NCI-H1105 (cell line): ENCODE results near the gene SYT14.
"Not testable (repeated sequence)": the region's sequence is repeated elsewhere in the genome, so short reads cannot be mapped to it uniquely, and the experiment has no call there.

ENCODE experiments used
- DNase-seq: peaks from one replicate; lab custom pipeline; 2025; lab: John Stamatoyannopoulos, UW

SYT14 gene

GRCh38 chr1:209937996-209938959 is at the start of gene SYT14:
SYT14 (plus strand) TSS chr1:209938217; CDS start chr1:209938265, 48 bp downstream.
- DNase-seq, result peak; percentile 83

- not testable (repeated sequence) for DNase-seq
Observed at GRCh38 chr1:209888291-209889076, 49.5 kb upstream of the SYT14 start.

GRCh38 chr1:209889077-209889418 is 49.0 kb upstream of the SYT14 start:
- DNase-seq, result no peak

DNA sequence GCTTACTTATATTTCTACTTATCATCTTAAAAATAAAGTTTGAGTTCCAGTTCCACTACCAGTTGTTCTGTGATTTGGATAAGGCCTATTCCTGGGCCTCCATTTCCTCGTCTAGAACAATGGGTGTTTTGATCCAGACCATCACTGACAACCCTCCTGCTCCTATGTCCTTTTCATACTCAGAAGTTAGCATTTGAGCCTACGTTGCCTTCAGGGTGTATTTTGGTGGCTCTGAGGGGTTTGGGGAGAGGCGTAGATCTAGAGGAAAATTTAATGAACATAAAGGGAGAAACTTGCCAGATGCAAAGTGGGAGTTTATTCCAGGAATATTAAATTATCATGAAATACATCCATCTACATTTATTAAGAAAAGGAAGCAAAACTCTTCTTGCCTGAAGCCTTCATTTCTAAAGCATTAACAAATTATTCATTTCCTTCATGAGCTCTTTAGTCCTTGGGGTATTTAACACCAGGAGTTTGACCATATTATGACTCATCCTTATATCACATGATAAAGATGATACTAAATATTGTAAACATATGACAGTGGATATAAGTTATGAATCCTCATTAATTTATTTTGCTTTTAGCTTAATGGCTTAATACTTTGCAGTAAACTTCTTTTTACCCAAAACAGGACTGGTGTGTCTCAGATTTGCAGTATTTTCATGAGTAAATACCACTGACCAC is 47.2 kb upstream of the SYT14 start:
- no peak for DNase-seq

DNA sequence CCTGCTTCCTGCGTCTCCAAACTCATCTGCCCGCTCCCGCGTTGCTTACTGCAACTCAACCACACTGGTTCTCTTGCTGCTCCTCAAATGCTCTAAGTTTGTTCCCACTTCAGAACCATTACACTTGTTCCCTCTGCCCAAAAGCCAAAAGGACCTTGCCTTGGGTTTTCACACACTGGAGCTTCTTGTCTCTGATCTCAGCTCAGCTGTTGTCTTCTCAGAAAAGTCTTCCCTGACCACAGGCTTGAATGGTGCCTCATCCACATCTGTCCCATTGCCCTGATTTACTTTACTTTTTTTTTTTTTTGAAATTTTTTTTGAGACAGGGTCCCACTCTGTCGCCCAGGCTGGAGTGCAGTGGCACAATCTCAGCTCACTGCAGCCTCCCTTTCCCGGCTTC is 44.3 kb upstream of the SYT14 start:
- no peak for DNase-seq

DNA sequence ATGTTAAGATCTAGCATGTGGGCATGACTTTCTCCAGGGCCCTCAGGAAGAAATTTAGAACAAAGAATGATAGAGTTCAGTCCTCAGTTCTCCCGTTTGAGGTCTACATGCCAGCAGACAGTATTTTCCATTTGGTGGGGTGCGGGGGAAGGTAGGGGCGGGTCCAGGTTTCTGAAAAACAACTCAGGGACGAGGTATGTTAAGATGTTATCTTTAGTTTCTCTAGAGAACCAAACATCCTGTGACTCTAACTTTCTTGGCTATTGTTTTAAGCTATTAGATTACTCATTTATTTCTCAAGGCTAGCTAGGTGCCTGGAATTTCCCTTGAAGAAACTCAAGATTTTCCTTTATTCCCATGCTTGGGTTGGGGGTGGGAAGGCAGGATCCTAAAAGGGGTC is 42.3 kb upstream of the SYT14 start:
- no peak for DNase-seq

GRCh38 chr1:209896346-209896745 is 41.7 kb upstream of the SYT14 start:
- no peak for DNase-seq

DNA sequence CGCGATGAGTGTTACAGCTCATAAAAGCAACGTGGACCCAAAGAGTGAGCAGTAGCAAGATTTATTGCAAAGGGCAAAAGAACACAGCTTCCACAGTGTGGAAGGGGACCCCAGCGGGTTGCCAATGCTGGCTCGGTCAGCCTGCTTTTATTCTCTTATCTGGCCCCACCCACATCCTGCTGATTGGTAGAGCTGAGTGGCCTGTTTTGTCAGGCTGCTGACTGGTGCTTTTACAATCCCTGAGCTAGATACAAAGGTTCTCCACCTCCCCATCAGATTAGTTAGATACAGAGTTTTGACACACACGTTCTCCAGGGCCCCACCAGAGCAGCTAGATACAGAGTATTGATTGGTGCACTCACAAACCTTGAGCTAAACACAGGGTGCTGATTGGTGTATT is 39.7 kb upstream of the SYT14 start:
- DNase-seq, result not testable (repeated sequence)

DNA sequence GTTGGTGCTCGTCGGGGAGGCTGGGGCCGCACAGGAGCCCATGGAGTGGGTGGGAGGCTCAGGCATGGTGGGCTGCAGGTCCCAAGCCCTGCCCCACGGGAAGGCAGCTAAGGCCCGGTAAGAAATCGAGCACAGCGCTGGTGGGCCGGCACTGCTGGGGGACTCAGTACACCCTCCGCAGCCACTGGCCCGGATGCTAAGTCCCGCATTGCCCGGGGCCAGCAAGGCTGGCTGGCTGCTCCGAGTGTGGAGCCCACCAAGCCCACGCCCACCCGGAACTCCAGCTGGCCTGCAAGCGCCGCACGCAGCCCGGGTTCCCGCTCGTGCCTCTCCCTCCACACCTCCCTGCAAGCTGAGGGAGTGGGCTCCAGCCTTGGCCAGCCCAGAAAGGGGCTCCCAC is 39.2 kb upstream of the SYT14 start:
- not testable (repeated sequence) for DNase-seq

DNA sequence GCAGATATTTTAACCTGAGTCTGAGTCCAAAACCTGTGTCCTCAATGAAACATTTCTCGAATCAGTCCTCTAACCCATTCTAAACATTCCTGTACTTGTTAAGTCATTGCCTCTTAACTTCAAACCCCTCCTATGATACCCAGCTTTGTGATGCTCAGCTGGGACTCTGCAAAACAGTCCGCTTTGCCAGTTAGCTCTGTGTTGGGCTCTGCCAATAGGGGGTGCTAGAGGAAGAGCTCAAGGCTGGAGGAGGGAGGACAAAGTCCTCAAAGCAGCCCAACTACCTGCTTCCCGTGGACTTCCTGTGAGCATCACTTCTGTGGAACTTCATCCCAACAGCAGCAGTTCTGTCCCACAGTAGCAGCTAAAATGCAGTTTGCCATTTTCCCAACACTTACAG is 38.1 kb upstream of the SYT14 start:
- DNase-seq, result no peak

DNA sequence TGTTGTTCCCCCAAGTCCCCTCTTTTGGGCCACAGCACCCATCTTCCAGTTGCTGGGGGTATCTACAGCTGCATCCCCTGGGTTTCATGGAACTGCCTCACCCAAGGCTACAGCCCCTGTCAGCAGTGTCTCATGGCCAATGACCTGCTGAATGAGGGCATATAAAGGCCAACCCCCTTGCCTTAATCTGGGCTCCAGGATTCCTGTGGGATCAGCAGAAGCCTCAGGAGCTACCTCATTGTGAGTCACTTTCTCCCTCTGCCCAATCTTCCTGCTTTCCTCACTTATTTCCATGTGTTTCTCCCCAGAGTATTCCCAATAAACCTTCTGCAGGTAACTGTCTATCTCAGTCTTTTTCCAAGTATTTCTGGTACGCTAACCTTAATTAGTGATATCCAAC is 37.3 kb upstream of the SYT14 start:
- no peak for DNase-seq

DNA sequence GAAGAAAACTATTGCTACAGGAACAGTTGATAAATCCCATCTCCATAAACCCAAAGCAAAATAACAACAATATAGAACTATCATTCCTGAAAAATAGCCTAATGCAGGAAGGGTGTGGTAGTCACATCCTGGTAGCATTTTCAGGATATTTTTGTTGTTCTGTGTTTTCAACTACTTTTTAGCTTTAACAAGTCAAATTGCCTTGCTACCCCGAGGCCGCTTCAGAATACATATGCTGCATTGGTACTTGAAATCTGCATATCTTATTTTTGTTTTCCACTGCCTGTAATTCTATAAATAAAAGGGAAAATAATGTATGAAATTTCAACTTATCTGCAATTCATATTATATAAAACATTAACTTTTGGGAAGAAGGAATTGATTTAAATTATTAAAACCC is 36.8 kb upstream of the SYT14 start:
- no peak for DNase-seq

DNA sequence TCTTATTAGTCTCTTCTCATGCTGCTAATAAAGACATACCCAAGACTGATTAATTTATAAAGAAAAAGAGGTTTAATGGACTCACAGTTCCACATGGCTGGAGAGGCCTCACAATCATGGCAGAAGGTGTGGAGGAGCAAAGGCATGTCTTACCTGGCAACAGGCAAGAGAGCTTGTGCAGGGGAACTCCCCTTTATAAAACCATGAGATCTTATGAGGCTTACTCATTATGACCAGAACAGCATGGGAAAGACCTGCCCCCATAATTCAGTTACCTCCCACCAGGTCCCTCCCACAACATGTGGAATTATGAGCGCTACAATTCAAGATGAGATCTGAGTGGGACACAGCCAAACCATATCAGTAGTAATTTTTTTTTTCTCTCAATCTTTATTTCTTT is 33.2 kb upstream of the SYT14 start:
- DNase-seq, result not testable (repeated sequence)

DNA sequence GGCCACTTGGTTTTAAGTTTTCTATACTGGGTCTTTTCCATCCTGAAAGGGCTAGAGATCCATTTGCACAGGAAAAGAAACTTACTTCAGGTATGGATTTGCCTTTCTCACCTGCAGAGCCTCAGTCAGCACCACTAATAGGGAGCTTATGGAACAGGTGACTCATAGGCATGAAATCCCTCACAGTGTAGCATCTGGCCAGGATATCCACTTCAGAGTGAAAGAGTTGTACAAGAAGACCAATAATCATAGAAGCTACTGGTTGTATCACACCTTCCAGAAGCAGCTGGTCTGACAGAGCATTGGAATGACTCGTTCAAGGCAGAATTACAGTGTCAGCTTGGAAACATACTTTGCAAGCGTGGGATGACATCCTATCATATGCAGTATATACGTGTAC is 26.3 kb upstream of the SYT14 start:
- DNase-seq, result no peak

DNA sequence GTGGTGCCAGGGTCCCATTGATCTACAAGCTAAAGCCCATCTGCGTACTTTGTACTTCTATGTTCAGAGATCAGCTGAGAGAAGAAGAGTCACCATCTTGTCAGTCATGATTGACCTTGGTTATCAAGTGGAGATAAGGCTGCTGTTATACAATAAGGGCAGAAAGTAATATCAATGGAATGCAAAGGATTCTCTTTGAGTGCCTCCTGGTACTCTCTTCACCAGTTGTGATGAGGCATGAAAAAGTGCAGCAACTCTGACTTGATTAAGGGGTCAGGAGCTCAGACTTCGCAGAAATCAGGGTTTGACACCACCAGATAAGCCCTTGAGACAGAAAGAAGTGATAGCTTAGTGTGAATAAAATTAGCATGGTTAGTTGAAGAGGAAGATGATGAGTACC is 25.7 kb upstream of the SYT14 start:
- no peak for DNase-seq

GRCh38 chr1:209919637-209920036 is 18.4 kb upstream of the SYT14 start:
- not testable (repeated sequence) for DNase-seq

- no peak for DNase-seq
Observed at GRCh38 chr1:209920844-209921243, 17.2 kb upstream of the SYT14 start.

- no peak for DNase-seq
Observed at GRCh38 chr1:209924390-209924789, 13.6 kb upstream of the SYT14 start.

DNA sequence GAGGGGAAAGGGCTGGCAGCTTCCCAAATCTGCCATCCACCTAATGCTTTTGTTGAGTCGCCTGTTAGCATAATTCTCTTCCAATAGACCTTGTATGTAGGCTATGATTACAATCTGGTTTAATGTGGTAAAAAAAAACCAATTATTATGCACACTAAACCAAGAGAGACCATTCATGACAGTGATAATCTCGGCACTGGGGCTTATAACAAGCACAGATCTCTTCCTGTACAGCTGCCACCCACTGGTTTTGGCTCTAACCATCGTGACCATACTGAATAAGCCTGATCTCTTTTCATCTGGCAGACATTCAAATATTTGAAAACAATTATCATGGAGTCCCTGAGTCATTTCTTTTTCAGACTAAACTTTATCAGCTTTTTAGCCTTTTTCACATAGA is 12.0 kb upstream of the SYT14 start:
- DNase-seq, result peak; percentile 97

DNA sequence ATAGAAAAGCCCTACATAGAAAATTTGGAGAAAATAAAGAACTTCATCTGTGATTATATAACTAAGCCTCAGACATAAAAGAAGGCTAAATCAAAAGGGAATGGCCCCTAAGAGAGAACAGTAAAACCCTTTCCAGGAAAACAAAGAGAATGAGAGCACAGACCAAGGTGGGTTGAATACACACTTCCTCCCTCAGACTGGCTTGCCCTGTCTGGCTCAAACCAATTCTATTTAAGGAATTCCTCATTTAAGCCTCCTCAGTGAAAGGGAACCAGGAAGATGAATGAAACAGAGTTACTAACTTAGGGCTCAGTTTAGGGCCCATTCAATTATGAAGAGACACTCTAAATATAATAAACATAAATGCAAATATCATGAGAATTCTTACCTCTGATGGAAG is 10.6 kb upstream of the SYT14 start:
- DNase-seq, result no peak

DNA sequence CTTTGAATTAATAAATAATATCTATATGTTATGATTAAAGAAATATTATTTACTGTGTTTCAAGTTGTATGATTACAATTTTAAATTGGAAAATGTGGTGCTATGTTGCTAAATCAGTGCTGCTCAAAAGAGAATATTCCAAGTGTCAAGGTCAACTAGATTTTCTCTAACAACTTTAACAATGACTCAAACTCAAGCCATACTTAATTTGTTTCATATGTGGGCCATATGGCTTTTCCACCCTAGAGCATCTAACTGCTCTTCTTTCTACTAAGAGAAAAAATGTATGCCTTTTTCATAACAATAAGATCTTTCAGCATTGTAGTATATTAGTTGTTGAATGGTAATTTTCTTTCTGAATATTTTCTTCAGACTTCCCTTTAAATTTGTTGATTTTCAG is 8.3 kb upstream of the SYT14 start:
- no peak for DNase-seq

- DNase-seq, result no peak
Observed at GRCh38 chr1:209931141-209931540, 6.9 kb upstream of the SYT14 start.

GRCh38 chr1:209936125-209936524 is 1.9 kb upstream of the SYT14 start:
- DNase-seq, result no peak
